Kidney (tissue), 14 donors: ENCODE results near the gene RINT1. TPM values are rescaled to one million over a fixed set of nuclear protein-coding genes. Genes with fewer than 3 reads are reported as not detected.

ENCODE experiments used
- DNase-seq, 5 donors: peaks; one replicate each; pipeline ENCODE4 v3.0.0-alpha.2; 2013 to 2020
- FAIRE-seq: peaks from 2 replicates; lab custom pipeline; 2012; peaks lifted over from hg19 to GRCh38; lab: Jason Lieb, UNC
- H3K27ac ChIP-seq, 2 donors: one replicate each; pipeline ENCODE4 v1.7.0; 2013; ENCODE audit warnings: low read depth in 2 of 2, low read length in 2 of 2, inconsistent platforms in 1 of 2
- H3K27me3 ChIP-seq: one replicate; pipeline ENCODE4 v1.7.1; 2013; ENCODE audit warnings: low read length, inconsistent platforms; ENCODE audit not compliant: control insufficient read depth, insufficient read depth
- H3K36me3 ChIP-seq, 3 donors: one replicate each; pipeline versions ENCODE4 v1.7.0 to v1.7.1; 2013; ENCODE audit warnings: low read length in 3 of 3, control low read depth in 1 of 3, inconsistent platforms in 1 of 3; ENCODE audit not compliant: insufficient read depth in 3 of 3, control insufficient read depth in 2 of 3
- H3K4me1 ChIP-seq, 3 donors: one replicate each; pipeline versions ENCODE4 v1.7.0 to v1.7.1; 2013; ENCODE audit warnings: low read length in 3 of 3, inconsistent platforms in 1 of 3, low read depth in 1 of 3; ENCODE audit not compliant: control insufficient read depth in 2 of 3, insufficient read depth in 2 of 3
- H3K4me3 ChIP-seq, 3 donors: one replicate each; pipeline versions ENCODE4 v1.7.0 to v1.8.1; 2013; ENCODE audit warnings: low read length in 3 of 3, control low read depth in 1 of 3, inconsistent platforms in 1 of 3
- H3K9ac ChIP-seq, 3 donors: one replicate each; pipeline versions ENCODE4 v1.7.0 to v1.7.1; 2013; ENCODE audit warnings: low read length in 3 of 3, control low read depth in 1 of 3, inconsistent platforms in 1 of 3
- H3K9me3 ChIP-seq, 3 donors: one replicate each; pipeline versions ENCODE4 v1.7.0 to v1.7.1; 2013; ENCODE audit warnings: low read length in 3 of 3, control low read depth in 1 of 3, inconsistent platforms in 1 of 3; ENCODE audit not compliant: control insufficient read depth in 2 of 3, insufficient read depth in 1 of 3
- intact Hi-C: fragments of 100-400 bp; cut with DNase I; formaldehyde crosslinking; loops from one replicate; pipeline ENCODE4 v1.11.1; 2022
- polyA plus RNA-seq: library from polyadenylated mRNA; stranded (reverse); fragments of 350-450 nt; fragmentation: Illumina TruSeq; extraction: RNeasy Lipid Tissue Mini Kit (QIAGEN cat#74804); gene quantifications from one replicate; pipeline ENCODE4 v1.2.3, GENCODE V29; 2014; ENCODE audit warnings: low read depth, low replicate concordance; ENCODE audit not compliant: insufficient read depth
- total RNA-seq: library from RNA; stranded (reverse); fragmentation: NEBNext Ultra II Directional; extraction: Animal tissue kit (Norgen Biotek cat#: 25700); gene quantifications from one replicate; pipeline ENCODE4 v1.2.1, GENCODE V29; 2021
- TF ChIP-seq, protein P1 (sequence below): IDR thresholded peaks from 3 replicates; pipeline ENCODE4 v1.5.1; 2012; ENCODE audit warnings: mild to moderate bottlenecking, moderate library complexity, borderline replicate concordance; ENCODE audit not compliant: insufficient read depth; ENCODE audit errors: extremely low read depth
- donor health status: control.
- donor health status: control.
- donor health status: control.
- donor health status: control.
- donor health status: control.
- donor health status: DM: yes; HTN: yes; CAD: no.
- donor health status: Normal renal cell carcinoma (clear cell type).

RINT1 gene
- total and polyA plus RNA-seq, 2 donors from 2014 or later, result 7.1 to 14.2 TPM

DNA sequence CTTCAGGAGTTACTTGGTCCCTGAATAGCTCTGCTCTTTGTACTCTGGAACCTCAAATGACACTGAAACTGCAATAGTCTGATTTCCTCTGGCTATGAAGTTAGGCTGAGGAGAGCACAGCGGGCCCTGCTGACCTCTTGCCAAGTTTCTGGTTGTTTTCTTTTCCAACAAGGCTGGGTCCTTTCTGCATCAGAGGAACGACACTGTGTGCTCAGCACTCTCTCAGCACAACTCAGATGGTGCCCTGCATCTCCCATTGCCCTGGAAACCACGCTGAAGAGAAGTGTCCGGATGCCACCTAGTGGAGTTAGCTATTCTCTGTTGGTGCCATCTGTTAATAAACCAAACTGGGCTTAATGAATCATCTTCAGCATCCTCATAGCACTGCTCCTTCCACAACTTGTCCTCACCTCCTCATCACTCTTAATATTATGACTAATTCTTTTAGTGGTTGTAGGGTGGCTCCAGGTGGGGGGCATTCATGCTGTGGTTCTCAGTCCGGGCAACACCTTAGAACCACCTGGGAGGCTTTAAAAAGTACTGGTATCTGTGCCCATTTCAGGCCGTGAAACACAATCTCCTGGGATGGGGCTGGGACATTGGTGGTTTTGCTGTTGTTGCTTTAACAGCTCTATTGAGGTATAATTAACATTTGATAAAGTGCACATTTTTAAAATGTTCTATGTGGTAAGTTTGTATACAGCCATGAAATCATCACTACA is 57.5 kb downstream of the RINT1 start:
- FAIRE-seq (no peak), DNase-seq (peak in 4 of 5 donors; percentile 50 to 84 (median 69))
- TF ChIP-seq, protein P1, sequence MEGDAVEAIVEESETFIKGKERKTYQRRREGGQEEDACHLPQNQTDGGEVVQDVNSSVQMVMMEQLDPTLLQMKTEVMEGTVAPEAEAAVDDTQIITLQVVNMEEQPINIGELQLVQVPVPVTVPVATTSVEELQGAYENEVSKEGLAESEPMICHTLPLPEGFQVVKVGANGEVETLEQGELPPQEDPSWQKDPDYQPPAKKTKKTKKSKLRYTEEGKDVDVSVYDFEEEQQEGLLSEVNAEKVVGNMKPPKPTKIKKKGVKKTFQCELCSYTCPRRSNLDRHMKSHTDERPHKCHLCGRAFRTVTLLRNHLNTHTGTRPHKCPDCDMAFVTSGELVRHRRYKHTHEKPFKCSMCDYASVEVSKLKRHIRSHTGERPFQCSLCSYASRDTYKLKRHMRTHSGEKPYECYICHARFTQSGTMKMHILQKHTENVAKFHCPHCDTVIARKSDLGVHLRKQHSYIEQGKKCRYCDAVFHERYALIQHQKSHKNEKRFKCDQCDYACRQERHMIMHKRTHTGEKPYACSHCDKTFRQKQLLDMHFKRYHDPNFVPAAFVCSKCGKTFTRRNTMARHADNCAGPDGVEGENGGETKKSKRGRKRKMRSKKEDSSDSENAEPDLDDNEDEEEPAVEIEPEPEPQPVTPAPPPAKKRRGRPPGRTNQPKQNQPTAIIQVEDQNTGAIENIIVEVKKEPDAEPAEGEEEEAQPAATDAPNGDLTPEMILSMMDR, result peak; percentile 49
- Histone ChIP-seq H3K4me3 (no peak overlapping the region), H3K36me3 (no peaks in the 10 kb centered on the region), H3K4me1 (peaks cover 0 to 4% (median 0%) of the 10 kb centered on the region in 3 donors), H3K9ac (no peak overlapping the region), H3K27ac (no peak overlapping the region), H3K27me3 (no peaks in the 10 kb centered on the region), H3K9me3 (no peaks in the 10 kb centered on the region)
- intact Hi-C loops, result no loop called here

DNA sequence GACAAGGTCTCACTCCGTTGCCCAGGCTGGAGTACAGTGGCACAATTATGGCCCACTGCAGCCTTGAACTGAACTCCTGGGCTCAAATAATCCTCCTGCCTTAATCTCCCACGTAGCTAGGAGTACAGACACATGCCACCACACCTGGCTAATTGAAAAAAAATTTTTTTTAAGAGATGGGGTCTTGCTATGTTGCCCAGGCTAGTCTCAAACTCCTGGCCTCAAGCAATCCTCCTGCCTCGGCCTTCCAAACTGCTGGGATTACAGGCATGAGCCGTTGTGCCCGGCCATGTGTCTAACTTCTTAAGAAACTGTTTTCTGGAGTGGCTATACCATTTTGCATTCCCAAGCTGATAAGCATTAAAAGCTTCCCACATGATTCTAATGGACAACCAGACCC is 58.8 kb downstream of the RINT1 start:
- intact Hi-C loops, result no loop called here
- FAIRE-seq (no peak), DNase-seq (no peak)
- no peak overlapping the region for H3K4me3 ChIP-seq
- no peaks in the 10 kb centered on the region for H3K36me3 ChIP-seq
- no peak overlapping the region for H3K27ac ChIP-seq
- TF ChIP-seq, protein P1, result no peak
- no peak overlapping the region for H3K9ac ChIP-seq
- H3K27me3 ChIP-seq, result no peaks in the 10 kb centered on the region
- peaks cover 0 to 4% (median 0%) of the 10 kb centered on the region in 3 donors for H3K4me1 ChIP-seq
- no peaks in the 10 kb centered on the region for H3K9me3 ChIP-seq

DNA sequence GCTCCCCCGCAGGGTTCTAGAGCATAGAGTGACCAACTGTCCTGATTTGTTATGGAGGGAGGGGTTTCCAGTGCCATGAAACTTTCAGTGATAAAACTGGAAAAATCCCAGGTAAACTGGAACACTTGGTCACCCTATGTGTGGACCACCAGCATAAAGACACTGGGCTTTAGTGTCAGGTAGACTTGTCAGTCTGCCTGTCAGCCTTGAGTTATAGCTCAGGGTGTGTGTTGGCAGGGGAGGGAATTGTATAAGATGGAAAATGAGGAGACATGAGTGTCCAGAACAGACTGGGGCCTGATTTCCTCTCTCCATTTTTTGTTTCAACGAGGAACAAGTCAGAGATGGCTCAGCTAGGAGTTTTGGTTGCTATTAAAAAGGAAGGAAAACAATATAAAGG is 59.5 kb downstream of the RINT1 start:
- TF ChIP-seq, protein P1, result no peak
- H3K4me3 ChIP-seq, result no peak overlapping the region

DNA sequence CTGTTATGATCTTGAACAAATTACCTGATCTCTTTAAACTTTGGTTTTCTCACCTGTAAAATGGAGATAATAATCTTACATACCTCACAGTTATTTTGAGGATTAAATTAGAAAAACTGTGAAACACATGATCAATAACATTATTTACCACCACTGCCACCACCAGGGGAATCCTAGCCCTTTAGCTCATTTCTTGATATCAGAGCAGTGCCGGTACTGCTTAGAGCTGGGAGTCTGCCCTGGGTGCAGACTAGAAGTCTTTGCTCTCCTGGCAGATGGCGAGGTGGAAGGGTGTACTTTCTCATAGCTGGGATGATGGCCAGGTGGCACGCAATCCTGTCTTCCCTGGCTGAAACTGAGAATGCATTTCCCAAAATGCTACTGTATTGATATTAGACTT is 62.0 kb downstream of the RINT1 start:
- TF ChIP-seq, protein P1, result no peak
- Histone ChIP-seq H3K36me3 (no peaks in the 10 kb centered on the region), H3K9ac (no peak overlapping the region), H3K27ac (no peak overlapping the region), H3K27me3 (no peaks in the 10 kb centered on the region), H3K4me1 (peaks cover 0 to 4% (median 0%) of the 10 kb centered on the region in 3 donors), H3K4me3 (no peak overlapping the region), H3K9me3 (no peaks in the 10 kb centered on the region)
- intact Hi-C loops, result no loop called here
- no peak for FAIRE-seq
- no peak for DNase-seq

More for the DNA sequence above, 59.5 kb downstream of the RINT1 start:
- Histone ChIP-seq H3K9me3 (no peaks in the 10 kb centered on the region), H3K9ac (no peak overlapping the region), H3K4me1 (peaks cover 0 to 4% (median 0%) of the 10 kb centered on the region in 3 donors), H3K27ac (no peak overlapping the region), H3K27me3 (no peaks in the 10 kb centered on the region), H3K36me3 (no peaks in the 10 kb centered on the region)
- FAIRE-seq (no peak), DNase-seq (no peak)
- intact Hi-C loops, result no loop called here
